WTC11 (cell line): ENCODE measurements around the gene SERGEF.

Experiments
- HMGA2 ChIP-seq: fragments of 250-450 bp; sonication (Bioruptor Pico); IDR thresholded peaks from 2 replicates; pipeline ENCODE4 v1.4.0; 2021; ENCODE audit warnings: mild to moderate bottlenecking, moderate library complexity
- TF ChIP-seq, protein P1 (sequence below): fragments of 200-600 bp; IDR thresholded peaks from 2 replicates; pipeline ENCODE4 v1.8.0; 2022; ENCODE audit warnings: antibody characterized with exemption

DNA sequence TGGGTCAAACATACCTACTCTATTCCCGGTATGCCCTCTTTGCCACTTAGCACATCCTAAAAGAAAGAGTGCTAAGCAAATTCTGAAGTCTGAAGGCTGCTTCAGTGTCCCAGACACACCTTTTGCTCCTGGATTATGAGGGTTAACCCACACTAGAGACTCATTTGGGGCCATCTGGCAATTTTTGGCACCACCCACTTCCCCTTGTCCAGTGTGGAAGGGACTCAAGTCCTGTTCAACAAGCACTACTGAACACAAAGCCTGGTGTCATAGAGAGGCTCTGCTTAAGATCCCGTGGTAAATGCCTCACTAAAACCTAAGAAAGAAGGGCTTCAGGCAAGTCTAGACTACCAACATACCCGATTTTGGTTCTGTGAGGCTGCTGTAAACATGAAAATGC is 85.8 kb downstream of the SERGEF start:
- TF ChIP-seq, protein P1, sequence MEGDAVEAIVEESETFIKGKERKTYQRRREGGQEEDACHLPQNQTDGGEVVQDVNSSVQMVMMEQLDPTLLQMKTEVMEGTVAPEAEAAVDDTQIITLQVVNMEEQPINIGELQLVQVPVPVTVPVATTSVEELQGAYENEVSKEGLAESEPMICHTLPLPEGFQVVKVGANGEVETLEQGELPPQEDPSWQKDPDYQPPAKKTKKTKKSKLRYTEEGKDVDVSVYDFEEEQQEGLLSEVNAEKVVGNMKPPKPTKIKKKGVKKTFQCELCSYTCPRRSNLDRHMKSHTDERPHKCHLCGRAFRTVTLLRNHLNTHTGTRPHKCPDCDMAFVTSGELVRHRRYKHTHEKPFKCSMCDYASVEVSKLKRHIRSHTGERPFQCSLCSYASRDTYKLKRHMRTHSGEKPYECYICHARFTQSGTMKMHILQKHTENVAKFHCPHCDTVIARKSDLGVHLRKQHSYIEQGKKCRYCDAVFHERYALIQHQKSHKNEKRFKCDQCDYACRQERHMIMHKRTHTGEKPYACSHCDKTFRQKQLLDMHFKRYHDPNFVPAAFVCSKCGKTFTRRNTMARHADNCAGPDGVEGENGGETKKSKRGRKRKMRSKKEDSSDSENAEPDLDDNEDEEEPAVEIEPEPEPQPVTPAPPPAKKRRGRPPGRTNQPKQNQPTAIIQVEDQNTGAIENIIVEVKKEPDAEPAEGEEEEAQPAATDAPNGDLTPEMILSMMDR, result no peak
- TF ChIP-seq HMGA2 (CRISPR knock-in tag), result no peak
